ENCODE results near the gene IFIH1.

IFIH1 gene

DNA sequence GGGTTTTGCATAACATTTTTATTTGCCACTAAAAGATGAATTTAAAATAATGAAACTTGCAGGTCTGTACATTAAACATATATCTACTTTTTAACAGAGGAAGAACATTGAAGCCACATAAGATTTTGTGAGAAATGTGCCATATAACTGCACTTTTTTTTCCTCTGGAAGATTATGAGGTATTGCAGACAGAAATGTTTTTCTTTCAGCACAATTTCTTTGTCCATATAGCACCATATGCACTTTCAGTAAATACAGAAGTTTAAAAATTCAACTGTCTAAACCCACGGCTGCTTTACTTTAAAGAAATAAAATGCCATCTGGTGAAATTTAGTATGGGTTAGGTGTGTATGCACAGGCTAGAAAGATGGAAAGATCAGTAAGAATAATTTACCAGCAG, 74.8 kb downstream of the IFIH1 start:
- Histone ChIP-seq H3K27ac (replicated peaks) (no peak overlapping the region), H3K27me3 (ENCODE audit: insufficient read depth, poor library complexity, severe bottlenecking) (no peaks in the 10 kb centered on the region), H3K4me3 (replicated peaks; ENCODE audit: insufficient read depth, low read length) (no peak overlapping the region)
- no peak for DNase-seq (ENCODE audit: low read depth in 1 of 2, low spot score in 1 of 2)
- no peak for TF ChIP-seq POLR2AphosphoS5 (IDR thresholded peaks at IDR 0.05; ENCODE audit: low read depth)
- TF ChIP-seq GABPA (IDR thresholded peaks at IDR 0.05; ENCODE audit: low read depth), result no peak

DNA sequence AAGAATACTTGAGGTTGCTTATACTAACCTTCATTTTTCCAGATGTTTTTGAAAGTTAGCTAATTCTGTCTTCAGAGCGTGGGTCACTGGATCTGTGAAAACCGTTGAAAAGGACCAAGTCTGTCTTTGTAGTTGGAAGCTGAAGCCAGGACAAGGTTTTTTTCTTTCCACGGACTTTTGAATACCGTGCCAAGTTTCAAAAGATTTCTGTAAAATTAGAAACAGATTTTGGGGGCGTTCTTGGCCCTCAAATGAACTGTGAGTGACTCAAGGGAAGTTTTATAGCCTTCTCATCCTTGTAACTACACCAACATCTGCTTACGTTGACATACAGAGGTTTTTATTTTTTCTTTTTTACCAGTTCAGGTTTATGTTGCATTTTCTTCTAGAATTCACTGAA, 75.2 kb downstream of the IFIH1 start, which contains the start of gene FAP:
Gene FAP, minus strand, starts transcription at position 152 of the 400 bp plus-strand sequence. Its CDS starts 118 bp downstream, at position 34.
- TF ChIP-seq CTCF (IDR thresholded peaks at IDR 0.05; ENCODE audit: insufficient read depth, low read length), result no peak
- TF ChIP-seq SPI1 (IDR thresholded peaks at IDR 0.05; ENCODE audit: borderline replicate concordance, low read depth), result no peak
- no peak for TF ChIP-seq GABPA (IDR thresholded peaks at IDR 0.05; ENCODE audit: low read depth)
- TF ChIP-seq, protein P1, sequence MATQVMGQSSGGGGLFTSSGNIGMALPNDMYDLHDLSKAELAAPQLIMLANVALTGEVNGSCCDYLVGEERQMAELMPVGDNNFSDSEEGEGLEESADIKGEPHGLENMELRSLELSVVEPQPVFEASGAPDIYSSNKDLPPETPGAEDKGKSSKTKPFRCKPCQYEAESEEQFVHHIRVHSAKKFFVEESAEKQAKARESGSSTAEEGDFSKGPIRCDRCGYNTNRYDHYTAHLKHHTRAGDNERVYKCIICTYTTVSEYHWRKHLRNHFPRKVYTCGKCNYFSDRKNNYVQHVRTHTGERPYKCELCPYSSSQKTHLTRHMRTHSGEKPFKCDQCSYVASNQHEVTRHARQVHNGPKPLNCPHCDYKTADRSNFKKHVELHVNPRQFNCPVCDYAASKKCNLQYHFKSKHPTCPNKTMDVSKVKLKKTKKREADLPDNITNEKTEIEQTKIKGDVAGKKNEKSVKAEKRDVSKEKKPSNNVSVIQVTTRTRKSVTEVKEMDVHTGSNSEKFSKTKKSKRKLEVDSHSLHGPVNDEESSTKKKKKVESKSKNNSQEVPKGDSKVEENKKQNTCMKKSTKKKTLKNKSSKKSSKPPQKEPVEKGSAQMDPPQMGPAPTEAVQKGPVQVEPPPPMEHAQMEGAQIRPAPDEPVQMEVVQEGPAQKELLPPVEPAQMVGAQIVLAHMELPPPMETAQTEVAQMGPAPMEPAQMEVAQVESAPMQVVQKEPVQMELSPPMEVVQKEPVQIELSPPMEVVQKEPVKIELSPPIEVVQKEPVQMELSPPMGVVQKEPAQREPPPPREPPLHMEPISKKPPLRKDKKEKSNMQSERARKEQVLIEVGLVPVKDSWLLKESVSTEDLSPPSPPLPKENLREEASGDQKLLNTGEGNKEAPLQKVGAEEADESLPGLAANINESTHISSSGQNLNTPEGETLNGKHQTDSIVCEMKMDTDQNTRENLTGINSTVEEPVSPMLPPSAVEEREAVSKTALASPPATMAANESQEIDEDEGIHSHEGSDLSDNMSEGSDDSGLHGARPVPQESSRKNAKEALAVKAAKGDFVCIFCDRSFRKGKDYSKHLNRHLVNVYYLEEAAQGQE (IDR thresholded peaks at IDR 0.05; ENCODE audit: insufficient replicate concordance, low read depth), result no peak
- no peak for TF ChIP-seq POLR2AphosphoS5 (IDR thresholded peaks at IDR 0.05; ENCODE audit: low read depth)
- H3K4me3 ChIP-seq (replicated peaks; ENCODE audit: insufficient read depth, low read length), result no peak within 1 kb of the TSS
- no peak for DNase-seq (ENCODE audit: low read depth in 1 of 2, low spot score in 1 of 2)
- H3K27ac ChIP-seq (replicated peaks), result no peak within 1 kb of the TSS
- no peaks in the 10 kb centered on the region for H3K27me3 ChIP-seq (ENCODE audit: insufficient read depth, poor library complexity, severe bottlenecking)

GRCh38 chr2:162242586-162243280, 75.8 kb downstream of the IFIH1 start:
- no peak for TF ChIP-seq GABPA (IDR thresholded peaks at IDR 0.05; ENCODE audit: low read depth)
- no peak for TF ChIP-seq SPI1 (IDR thresholded peaks at IDR 0.05; ENCODE audit: borderline replicate concordance, low read depth)
- TF ChIP-seq, protein P1 (IDR thresholded peaks at IDR 0.05; ENCODE audit: insufficient replicate concordance, low read depth), result no peak
- TF ChIP-seq POLR2AphosphoS5 (IDR thresholded peaks at IDR 0.05; ENCODE audit: low read depth), result no peak
- TF ChIP-seq CTCF (IDR thresholded peaks at IDR 0.05; ENCODE audit: insufficient read depth, low read length), result no peak
- H3K4me3 ChIP-seq (replicated peaks; ENCODE audit: insufficient read depth, low read length), result no peak overlapping the region
- DNase-seq (ENCODE audit: low read depth in 1 of 2, low spot score in 1 of 2), result no peak

DNA sequence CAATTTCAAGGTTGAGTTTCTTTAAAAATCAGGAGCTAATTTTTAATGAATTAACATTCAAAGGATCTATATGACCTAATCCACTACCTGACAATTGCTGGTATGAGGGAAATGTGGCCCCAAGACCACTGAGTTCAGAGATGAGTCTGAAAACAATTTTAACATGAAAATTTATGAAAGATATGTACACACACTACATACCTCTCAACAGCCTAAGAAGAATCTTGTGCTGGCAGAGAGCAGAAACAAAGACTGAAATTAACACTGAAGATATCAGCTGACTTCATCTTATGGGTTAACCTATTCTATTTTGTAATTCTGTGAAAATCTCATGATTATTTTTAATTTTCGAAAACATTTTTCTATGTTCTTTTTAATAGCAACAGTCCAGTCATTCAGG, 76.9 kb downstream of the IFIH1 start:
- Histone ChIP-seq H3K27ac (replicated peaks) (no peak overlapping the region), H3K27me3 (ENCODE audit: insufficient read depth, poor library complexity, severe bottlenecking) (no peaks in the 10 kb centered on the region), H3K4me3 (replicated peaks; ENCODE audit: insufficient read depth, low read length) (no peak overlapping the region)
- DNase-seq (ENCODE audit: low read depth in 1 of 2, low spot score in 1 of 2), result no peak
- TF ChIP-seq POLR2AphosphoS5 (IDR thresholded peaks at IDR 0.05; ENCODE audit: low read depth) (no peak), GABPA (IDR thresholded peaks at IDR 0.05; ENCODE audit: low read depth) (no peak), CTCF (IDR thresholded peaks at IDR 0.05; ENCODE audit: insufficient read depth, low read length) (no peak), SPI1 (IDR thresholded peaks at IDR 0.05; ENCODE audit: borderline replicate concordance, low read depth) (no peak)
- TF ChIP-seq, protein P1 (IDR thresholded peaks at IDR 0.05; ENCODE audit: insufficient replicate concordance, low read depth), result no peak

More at GRCh38 chr2:162242586-162243280, 75.8 kb downstream of the IFIH1 start:
- Histone ChIP-seq H3K27me3 (ENCODE audit: insufficient read depth, poor library complexity, severe bottlenecking) (no peaks in the 10 kb centered on the region), H3K27ac (replicated peaks) (no peak overlapping the region)

All from HL-60 (cell line).